Measurements from ENCODE around the gene OBP2A.

Gene OBP2A

DNA sequence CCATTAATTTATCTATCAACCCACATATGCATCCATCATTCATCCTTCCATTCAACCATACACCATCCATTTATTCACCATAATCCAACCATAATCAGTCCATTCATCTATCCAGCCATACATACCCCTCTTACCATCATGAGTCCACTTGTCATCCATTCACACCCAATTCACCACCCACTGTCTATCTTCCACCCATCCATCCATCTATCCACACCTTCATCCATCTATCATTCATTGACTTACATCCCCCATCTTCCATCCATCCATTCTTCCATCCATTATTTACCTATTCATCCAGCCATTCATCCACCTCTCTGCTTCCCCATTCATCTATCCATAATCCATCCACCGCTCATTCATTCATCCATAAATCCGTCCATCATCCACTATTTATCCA, 33.4 kb downstream of the OBP2A start:
- DNase-seq (ENCODE audit: low read depth in 2 of 2), result no peak

- no peak for DNase-seq (ENCODE audit: low read depth in 2 of 2)
These were observed 34.1 kb downstream of the OBP2A start for GRCh38 chr9:135579889-135580660.

DNA sequence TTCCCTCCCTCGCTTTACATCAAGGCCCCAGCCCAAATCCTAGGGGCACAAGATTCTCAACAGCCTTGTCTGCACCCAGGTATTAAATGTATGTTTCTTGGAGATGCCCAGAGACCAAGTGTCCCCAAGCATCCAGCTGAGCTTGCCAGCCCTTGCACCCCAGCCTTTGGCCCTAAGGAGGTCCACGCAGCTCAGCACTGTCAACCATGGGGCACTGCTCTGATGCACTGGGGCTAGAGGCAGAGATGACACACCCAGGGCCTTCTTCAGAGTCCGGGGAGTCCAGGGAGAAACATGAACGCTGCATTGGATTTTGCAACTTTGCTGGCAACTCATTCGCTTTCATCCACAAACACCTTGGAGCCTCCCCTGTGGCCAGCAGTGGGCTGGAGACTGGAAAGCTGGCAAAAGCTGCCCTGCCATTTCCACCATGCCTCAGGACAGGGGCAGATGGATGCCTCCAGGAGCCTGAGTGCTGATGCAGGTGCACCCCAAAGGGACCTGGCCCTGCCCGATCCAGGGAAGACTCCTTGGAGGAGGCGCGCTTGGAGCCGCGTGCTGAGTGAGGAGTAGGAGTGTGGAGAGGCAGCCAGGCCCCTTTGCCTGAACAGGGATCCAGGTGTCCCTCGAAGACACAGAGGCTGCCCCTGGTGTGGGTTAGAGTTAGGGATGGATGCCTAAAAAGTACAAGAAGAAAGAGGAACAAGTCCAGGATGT, 34.9 kb downstream of the OBP2A start:
- DNase-seq (ENCODE audit: low read depth in 2 of 2), result no peak

DNA sequence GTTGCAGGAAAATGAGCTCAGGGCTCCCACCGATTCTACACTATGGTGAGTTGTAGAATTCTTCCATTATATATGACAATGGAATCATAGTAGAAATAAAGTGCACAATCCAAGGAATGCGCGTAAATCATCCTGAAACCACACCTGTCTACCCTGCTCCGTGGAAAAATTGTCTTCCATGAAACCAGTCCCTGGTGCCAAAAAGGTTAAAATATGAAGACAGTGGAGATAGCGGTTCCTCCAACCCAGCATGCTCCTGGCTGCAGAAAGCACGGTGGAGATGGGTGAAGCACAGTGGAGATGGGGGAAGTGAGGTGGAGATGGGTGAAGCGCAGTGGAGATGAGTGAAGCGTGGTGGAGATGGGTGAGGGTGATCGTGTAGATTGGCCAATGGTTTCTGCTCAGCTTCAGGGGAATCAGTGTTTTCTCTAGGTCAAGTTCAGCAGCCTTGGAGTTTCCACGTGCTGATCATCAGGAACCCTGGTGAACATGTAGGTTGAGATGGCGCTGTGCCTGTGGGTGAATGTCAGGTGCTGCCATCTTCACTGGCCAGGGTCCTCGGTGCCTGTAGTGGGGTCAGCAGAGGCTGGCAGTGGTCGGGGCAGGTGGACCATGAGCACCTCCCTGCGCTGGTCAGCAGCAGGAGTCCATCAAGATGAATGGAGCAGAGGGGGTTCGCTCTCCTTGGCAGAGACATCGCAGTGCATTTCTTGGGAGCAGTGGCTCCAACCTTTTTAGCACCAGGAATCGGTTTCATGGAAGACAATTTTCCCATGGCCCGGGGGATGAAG, 35.9 kb downstream of the OBP2A start:
- DNase-seq (ENCODE audit: low read depth in 2 of 2), result no peak

DNA sequence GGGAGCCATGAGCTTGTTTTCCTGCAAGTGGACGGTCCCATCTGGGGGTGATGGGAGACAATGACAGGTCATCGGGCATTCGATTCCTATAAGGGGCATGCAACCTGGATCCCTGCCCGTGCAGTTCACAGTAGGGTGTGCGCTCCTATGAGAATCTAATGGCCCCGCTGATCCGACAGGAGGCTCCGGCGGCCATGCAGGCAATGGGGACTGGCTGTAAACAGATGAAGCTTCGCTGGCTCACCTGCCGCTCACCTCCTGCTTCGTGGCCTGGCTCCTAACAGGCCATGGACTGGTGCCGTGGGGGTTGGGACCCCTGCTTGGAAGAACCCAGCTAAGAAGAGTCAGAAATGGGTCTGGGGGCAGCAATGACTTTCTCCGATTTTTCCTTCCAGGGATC, 36.6 kb downstream of the OBP2A start:
- DNase-seq (ENCODE audit: low read depth in 2 of 2), result no peak

GRCh38 chr9:135582966-135583687, 37.2 kb downstream of the OBP2A start:
- DNase-seq (ENCODE audit: low read depth in 2 of 2), result no peak

GRCh38 chr9:135583688-135584011, 37.7 kb downstream of the OBP2A start:
- DNase-seq (ENCODE audit: low read depth in 2 of 2), result no peak

DNA sequence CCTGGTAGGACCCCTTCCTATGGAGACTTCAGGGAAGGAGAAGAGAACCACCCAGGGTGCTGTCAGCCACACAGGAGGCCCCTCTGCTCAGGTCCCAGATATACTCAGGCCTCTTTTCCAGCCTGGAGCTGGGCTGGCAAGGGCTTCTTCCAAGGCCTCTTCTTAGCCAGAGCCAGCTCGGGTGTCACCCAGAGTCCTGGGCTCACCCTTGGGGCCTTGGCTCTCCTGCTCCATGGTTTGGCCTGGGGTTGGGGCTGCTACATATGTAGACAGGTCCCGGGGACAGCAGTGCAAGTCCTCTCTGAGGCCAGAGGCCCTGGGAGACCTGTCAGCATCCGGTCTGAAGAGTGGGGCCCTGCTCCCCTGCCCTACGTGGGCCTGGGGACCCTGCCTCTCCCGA, 38.4 kb downstream of the OBP2A start:
- DNase-seq (ENCODE audit: low read depth in 2 of 2), result no peak

GRCh38 chr9:135584934-135585333, 39.0 kb downstream of the OBP2A start:
- DNase-seq (ENCODE audit: low read depth in 2 of 2), result no peak

DNA sequence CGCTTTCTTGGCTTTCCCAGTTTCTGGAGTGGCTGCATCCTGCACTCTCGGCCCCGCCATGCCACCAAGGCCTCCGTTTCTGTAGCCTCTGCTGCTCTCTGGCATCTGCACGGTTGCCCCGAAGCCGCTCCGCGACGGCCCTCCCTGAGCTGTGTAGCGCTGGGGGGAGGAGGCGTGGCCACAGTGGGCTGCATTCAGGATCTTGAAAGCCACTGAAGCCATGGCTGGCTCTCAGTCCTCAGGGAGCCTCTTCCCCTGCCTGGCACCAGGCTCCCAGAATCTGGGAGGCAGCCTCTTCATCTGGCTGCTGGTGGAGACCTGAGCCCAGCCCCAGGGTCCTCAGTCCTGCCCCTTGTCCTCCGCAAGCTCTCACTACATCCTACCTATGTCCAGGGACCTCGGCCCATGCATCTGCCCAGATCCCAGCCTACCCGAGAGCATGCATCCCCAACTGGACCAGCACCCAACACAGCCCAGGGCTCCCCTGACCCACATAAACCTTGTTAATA, 40.7 kb downstream of the OBP2A start:
- no peak for DNase-seq (ENCODE audit: low read depth in 2 of 2)

- no peak for DNase-seq (ENCODE audit: low read depth in 2 of 2)
These were observed 41.7 kb downstream of the OBP2A start for GRCh38 chr9:135587658-135588057.

- no peak for DNase-seq (ENCODE audit: low read depth in 2 of 2)
These were observed 42.4 kb downstream of the OBP2A start for GRCh38 chr9:135588371-135588770.

DNA sequence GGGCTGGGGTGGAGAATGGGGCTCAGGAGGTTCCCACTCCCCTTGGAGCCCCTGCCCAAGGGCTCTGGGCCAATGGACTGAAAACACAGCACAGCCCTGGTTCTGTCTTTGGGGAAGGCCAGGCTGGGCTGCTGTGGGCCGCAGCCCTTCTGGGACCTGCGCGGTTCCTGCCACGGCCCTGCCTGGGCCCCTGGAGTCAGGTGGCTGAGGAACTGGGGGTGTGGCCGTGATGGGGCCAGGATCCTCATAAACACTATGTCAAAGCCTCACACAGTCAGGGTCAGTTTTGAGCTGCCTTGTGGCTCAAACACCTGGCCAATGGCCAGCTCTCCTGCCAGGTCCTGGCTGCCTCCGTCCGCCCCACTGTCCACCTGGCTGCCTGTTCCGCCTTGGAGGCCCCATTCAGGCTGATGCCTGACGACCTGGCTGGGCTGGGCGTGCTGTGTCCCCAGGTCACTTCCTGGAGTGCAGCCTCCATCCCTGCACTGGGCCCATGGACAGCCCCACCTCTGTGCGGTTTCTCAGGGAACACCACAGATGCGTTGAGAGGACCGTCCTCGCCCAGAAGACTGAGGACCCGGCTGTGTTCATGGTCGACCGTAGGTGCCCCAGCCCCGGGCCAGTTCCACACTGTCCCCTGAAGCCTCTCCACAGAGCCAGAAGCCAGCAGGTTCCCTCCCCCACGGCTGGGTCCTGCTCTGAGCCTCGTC, 43.1 kb downstream of the OBP2A start:
- no peak for DNase-seq (ENCODE audit: low read depth in 2 of 2)

GRCh38 chr9:135589596-135590485, 43.9 kb downstream of the OBP2A start:
- DNase-seq (ENCODE audit: low read depth in 2 of 2), result no peak

DNA sequence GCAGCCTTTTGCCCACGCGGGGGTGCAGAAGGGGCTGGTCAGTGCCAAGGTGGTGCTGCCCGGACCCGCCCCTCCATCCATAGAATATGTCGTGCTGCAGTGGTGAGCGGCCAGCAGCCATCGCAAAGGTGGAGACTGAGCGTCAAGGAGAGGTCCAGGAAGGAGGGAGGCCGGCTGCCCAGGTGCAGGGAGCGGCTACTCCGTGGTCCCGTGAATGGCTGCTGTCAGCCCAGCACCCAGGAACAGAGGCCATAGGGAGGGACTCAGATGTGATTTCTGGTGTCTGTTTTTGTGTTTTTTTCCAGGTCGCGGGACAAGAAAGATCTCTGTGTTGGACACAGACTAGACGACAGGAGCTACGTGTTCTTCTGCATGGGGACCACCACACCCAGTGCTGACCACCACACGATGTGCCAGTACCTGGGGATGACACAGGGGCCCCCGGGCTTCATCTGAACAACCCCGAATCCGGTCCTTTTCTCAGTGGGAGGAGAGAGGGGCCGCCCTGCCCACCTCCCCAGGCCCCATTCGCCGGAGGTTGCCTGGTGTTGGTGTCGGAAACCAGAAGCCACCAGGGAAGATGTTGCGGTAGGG, 44.7 kb downstream of the OBP2A start:
- DNase-seq (ENCODE audit: low read depth in 2 of 2), result no peak

DNA sequence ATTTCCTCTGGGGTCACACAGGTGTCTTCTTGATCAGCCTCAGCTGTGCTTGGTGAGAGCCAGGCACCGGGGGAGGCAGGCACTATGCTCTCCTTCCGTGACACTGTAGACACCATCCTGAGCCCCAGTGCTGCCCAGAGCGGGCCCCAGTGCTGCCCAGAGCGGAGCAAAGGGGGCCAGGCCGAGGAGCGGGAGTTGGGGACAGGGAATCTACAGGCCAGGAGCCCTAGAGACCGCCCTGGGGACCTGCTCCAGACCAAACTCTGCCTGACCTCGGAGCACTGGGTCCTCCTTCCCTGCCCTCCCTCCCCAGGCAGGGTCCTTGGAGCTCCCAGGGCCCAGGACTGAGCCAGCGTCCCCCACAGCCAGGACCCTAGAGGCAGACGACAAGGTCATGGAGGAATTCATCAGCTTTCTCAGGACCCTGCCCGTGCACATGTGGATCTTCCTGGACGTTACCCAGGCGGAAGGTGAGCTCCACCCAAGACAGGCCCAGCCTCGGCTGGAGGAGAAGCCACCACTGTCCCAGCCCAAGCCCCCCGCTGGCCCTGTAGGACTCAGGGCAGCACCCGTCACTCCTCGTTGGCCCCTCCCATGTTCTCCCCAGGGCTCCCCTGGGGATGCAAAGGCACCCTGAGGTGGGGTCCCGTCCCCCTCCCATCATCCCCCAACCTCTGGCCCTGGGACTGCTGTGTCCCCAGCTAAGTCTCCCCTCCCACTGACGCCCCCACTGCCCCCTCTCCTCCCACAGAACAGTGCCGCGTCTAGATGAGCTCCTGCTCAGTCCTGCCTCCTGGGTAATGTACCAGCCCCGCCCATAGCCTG, 45.8 kb downstream of the OBP2A start:
- no peak for DNase-seq (ENCODE audit: low read depth in 2 of 2)

DNA sequence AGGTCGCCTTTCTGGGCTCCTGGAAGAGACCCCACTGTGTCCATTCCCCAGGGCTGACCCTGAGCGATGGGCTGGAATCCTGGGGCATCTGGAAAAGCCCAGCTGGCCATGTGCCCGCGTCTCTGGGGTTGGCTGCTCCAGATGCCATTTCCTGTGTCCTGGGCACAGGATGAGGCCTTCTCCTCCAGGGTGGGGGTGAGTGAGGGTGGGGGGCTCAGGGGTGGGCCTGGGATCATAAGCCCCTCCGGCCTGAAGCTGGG, 46.3 kb downstream of the OBP2A start:
- DNase-seq (ENCODE audit: low read depth in 2 of 2), result no peak

DNA sequence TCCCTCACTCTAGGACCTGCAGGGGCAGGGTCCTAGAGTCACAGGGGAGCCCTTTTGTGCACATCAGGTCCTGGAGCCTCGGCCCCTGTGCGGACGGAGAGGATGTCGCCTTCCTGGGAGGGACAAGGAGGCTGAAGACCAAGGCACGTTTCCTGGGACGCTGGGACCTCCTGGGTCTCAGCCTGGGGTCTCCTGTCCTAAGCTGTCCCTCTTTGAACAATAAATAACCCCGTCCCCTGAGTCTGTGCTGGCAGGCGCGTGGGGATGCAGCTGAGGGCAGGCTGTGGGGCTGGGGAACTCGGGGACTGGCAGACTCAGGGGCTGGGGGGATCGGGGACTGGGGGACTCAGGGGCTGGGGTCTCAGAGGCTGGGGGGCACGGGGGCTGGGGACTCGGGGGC, 46.7 kb downstream of the OBP2A start:
- DNase-seq (ENCODE audit: low read depth in 2 of 2), result no peak

DNA sequence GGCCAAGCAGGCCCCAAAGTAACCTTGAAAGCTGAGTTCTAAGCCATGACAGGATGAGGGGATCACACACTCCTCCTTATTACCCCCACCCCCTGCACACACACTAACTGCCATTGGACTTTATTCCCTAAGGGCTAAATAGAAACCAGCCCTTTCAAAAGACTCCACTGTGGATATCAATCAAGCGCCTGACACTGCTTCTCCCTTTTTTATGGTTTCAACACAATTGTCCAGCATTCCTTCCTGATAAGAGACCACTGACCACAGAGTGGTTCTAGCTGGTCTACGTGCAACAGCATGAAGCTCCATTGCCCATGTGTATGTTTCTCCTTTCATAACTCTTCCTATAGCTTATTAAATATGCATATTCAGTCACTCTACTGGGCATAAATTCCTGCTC, 50.3 kb downstream of the OBP2A start:
- DNase-seq (ENCODE audit: low read depth in 2 of 2), result no peak

Data from stimulated activated CD4-positive, alpha-beta T cell treated with anti-CD3 and anti-CD28 coated beads, Interleukin-12 subunit alpha, Interleukin-12 subunit beta, amount 100 ng/mL, for 24 hours (primary cell).